Measurements from ENCODE around the gene SMPD3. TPM values are rescaled to one million over a fixed set of nuclear protein-coding genes. Genes with fewer than 3 reads are reported as not detected.

Gene SMPD3
- total and polyA plus RNA-seq, 9 of the 15 experiments (the other 6 are each of a cell fraction or from before 2014, with no cell fraction given), result 0.03 to 1.2 (median 0.18) TPM

DNA sequence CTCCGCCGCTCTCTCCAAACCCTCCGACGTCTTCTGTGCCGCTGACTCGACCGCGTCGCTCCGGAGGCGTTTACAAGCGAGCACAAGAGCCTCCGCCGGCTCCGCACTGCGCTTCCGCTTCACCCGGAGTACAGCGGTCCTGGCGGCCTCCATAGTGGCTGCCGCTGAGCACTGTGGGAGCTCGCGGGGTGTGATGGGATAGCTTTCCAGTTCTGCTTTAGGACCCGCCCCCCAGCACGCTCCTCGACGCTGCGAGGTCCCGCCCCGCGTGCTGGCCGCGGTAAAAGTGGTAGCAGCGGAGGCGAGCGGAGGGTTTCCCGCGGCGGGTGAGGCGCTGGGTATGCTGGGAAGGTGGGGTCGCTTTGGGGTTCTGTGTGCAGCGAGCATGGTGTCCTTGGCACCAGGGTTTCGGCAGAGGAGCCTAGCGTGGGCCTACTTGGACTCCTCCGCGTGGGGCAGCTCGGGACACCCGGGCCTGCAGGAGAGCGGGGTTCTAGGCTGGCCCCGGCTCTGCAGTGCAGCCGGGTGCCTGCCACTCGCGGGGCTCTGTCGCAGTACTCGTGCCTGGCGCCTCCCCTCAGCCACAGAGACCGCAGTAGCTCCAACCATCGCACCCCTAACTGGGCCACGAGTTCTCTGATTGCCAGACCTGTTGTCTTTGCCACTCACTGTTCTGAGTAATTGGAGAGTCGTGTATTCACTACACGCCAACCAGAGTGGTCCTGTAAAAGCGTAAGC, 137.4 kb downstream of the SMPD3 start, which contains the start of the genes PRMT7 and SLC7A6OS (continued):
- TF ChIP-seq, protein P1, sequence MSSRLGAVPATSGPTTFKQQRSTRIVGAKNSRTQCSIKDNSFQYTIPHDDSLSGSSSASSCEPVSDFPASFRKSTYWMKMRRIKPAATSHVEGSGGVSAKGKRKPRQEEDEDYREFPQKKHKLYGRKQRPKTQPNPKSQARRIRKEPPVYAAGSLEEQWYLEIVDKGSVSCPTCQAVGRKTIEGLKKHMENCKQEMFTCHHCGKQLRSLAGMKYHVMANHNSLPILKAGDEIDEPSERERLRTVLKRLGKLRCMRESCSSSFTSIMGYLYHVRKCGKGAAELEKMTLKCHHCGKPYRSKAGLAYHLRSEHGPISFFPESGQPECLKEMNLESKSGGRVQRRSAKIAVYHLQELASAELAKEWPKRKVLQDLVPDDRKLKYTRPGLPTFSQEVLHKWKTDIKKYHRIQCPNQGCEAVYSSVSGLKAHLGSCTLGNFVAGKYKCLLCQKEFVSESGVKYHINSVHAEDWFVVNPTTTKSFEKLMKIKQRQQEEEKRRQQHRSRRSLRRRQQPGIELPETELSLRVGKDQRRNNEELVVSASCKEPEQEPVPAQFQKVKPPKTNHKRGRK (tag; IDR thresholded peaks at IDR 0.05), result no peak
- TF ChIP-seq, protein P2, sequence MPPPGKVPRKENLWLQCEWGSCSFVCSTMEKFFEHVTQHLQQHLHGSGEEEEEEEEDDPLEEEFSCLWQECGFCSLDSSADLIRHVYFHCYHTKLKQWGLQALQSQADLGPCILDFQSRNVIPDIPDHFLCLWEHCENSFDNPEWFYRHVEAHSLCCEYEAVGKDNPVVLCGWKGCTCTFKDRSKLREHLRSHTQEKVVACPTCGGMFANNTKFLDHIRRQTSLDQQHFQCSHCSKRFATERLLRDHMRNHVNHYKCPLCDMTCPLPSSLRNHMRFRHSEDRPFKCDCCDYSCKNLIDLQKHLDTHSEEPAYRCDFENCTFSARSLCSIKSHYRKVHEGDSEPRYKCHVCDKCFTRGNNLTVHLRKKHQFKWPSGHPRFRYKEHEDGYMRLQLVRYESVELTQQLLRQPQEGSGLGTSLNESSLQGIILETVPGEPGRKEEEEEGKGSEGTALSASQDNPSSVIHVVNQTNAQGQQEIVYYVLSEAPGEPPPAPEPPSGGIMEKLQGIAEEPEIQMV (tag; conservative IDR thresholded peaks at IDR 0.05; ENCODE audit: low read depth), result no peak
- no peak for TF ChIP-seq IRF2 (CRISPR knock-in tag; IDR thresholded peaks at IDR 0.05)
- no peak for TF ChIP-seq TEAD2 (tag; IDR thresholded peaks at IDR 0.05)
- no peak for TF ChIP-seq ZNF311 (CRISPR knock-in tag; IDR thresholded peaks at IDR 0.05)
- TF ChIP-seq ZNF551 (CRISPR knock-in tag; IDR thresholded peaks at IDR 0.05), result no peak
- TF ChIP-seq, protein P3, sequence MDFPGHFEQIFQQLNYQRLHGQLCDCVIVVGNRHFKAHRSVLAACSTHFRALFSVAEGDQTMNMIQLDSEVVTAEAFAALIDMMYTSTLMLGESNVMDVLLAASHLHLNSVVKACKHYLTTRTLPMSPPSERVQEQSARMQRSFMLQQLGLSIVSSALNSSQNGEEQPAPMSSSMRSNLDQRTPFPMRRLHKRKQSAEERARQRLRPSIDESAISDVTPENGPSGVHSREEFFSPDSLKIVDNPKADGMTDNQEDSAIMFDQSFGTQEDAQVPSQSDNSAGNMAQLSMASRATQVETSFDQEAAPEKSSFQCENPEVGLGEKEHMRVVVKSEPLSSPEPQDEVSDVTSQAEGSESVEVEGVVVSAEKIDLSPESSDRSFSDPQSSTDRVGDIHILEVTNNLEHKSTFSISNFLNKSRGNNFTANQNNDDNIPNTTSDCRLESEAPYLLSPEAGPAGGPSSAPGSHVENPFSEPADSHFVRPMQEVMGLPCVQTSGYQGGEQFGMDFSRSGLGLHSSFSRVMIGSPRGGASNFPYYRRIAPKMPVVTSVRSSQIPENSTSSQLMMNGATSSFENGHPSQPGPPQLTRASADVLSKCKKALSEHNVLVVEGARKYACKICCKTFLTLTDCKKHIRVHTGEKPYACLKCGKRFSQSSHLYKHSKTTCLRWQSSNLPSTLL (IDR thresholded peaks at IDR 0.05), result no peak
- no peak for TF ChIP-seq PHB (CRISPR knock-in tag; IDR thresholded peaks at IDR 0.05)
- peak; percentile 90 for TF ChIP-seq RB1 (IDR thresholded peaks at IDR 0.05; ENCODE audit: low read depth)
- TF ChIP-seq NFYB (IDR thresholded peaks at IDR 0.05; ENCODE audit: extremely low read depth, insufficient read length), result no peak
- TF ChIP-seq MCM5 (IDR thresholded peaks at IDR 0.05; ENCODE audit: low read depth), result no peak
- TF ChIP-seq, protein P4, sequence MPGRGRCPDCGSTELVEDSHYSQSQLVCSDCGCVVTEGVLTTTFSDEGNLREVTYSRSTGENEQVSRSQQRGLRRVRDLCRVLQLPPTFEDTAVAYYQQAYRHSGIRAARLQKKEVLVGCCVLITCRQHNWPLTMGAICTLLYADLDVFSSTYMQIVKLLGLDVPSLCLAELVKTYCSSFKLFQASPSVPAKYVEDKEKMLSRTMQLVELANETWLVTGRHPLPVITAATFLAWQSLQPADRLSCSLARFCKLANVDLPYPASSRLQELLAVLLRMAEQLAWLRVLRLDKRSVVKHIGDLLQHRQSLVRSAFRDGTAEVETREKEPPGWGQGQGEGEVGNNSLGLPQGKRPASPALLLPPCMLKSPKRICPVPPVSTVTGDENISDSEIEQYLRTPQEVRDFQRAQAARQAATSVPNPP (IDR thresholded peaks at IDR 0.05; ENCODE audit: borderline replicate concordance, insufficient read depth, insufficient read length), result no peak
- TF ChIP-seq RAD51 (IDR thresholded peaks at IDR 0.05; ENCODE audit: borderline replicate concordance, low read depth), result no peak
- no peak for TF ChIP-seq TAF15 (IDR thresholded peaks at IDR 0.05; ENCODE audit: low read depth, low read length)
- no peak for TF ChIP-seq CC2D1A (IDR thresholded peaks at IDR 0.05)
- TF ChIP-seq TAF9B (IDR thresholded peaks at IDR 0.05; ENCODE audit: partially characterized antibody), result peak; percentile 84
- TF ChIP-seq, protein P5, sequence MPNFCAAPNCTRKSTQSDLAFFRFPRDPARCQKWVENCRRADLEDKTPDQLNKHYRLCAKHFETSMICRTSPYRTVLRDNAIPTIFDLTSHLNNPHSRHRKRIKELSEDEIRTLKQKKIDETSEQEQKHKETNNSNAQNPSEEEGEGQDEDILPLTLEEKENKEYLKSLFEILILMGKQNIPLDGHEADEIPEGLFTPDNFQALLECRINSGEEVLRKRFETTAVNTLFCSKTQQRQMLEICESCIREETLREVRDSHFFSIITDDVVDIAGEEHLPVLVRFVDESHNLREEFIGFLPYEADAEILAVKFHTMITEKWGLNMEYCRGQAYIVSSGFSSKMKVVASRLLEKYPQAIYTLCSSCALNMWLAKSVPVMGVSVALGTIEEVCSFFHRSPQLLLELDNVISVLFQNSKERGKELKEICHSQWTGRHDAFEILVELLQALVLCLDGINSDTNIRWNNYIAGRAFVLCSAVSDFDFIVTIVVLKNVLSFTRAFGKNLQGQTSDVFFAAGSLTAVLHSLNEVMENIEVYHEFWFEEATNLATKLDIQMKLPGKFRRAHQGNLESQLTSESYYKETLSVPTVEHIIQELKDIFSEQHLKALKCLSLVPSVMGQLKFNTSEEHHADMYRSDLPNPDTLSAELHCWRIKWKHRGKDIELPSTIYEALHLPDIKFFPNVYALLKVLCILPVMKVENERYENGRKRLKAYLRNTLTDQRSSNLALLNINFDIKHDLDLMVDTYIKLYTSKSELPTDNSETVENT (CRISPR knock-in tag; IDR thresholded peaks at IDR 0.05), result no peak
- peak; percentile 78 for TF ChIP-seq HNRNPLL (IDR thresholded peaks at IDR 0.05; ENCODE audit: low read depth, low read length, poor library complexity, severe bottlenecking)
- no peak for TF ChIP-seq ZNF217 (CRISPR knock-in tag; IDR thresholded peaks at IDR 0.05)
- no peak for TF ChIP-seq FOXK1 (CRISPR knock-in tag; IDR thresholded peaks at IDR 0.05; ENCODE audit: borderline replicate concordance)
